OCI-LY3 (cell line): ENCODE measurements around the gene FARP1.

ENCODE experiments used
- H2AFZ ChIP-seq: fragments of 200-600, 300-600 bp; shearing (Covaris generic); 2 replicates; pipeline ENCODE4 v1.6.0; 2014; ENCODE audit warnings: antibody characterized with exemption, low read depth, low read length
- H3K27ac ChIP-seq: fragments of 200-600, 300-600 bp; sonication (generic); 2 replicates; pipeline ENCODE4 v1.5.1; 2014; ENCODE audit warnings: mild to moderate bottlenecking, low read length, moderate library complexity, mixed read lengths
- H3K27me3 ChIP-seq: fragments of 200-600, 300-600 bp; sonication (generic); 2 replicates; pipeline ENCODE4 v1.6.1; 2014; ENCODE audit warnings: low read depth, low read length, mixed read lengths
- H3K36me3 ChIP-seq: fragments of 200-600, 300-600 bp; sonication (generic); replicated peaks from 2 replicates; pipeline ENCODE3; 2014; ENCODE audit warnings: low read depth, low read length, mixed read lengths
- H3K4me1 ChIP-seq: fragments of 300-600, 200-600 bp; sonication (generic); 2 replicates; pipeline ENCODE4 v1.6.1; 2014; ENCODE audit warnings: low read length, mixed read lengths
- H3K4me2 ChIP-seq: fragments of 200-600, 300-600 bp; sonication (generic); 2 replicates; pipeline ENCODE4 v1.6.1; 2014; ENCODE audit warnings: low read length, mixed read lengths
- H3K4me3 ChIP-seq: fragments of 300-600, 200-600 bp; sonication (generic); 2 replicates; pipeline ENCODE4 v1.5.1; 2014; ENCODE audit warnings: antibody characterized with exemption, mild to moderate bottlenecking, low read length, moderate library complexity
- H3K79me2 ChIP-seq: fragments of 300-600, 200-600 bp; shearing (Covaris generic); 2 replicates; pipeline ENCODE4 v1.6.1; 2014; ENCODE audit warnings: mild to moderate bottlenecking, low read length, mixed read lengths
- H3K9ac ChIP-seq: fragments of 300-600, 200-600 bp; shearing (Covaris generic); 2 replicates; pipeline ENCODE4 v1.6.0; 2014; ENCODE audit warnings: mild to moderate bottlenecking, low read length, moderate library complexity
- H3K9me3 ChIP-seq: fragments of 200-600, 300-600 bp; shearing (Covaris generic); 2 replicates; pipeline ENCODE4 v1.6.1; 2014; ENCODE audit warnings: low read length, mixed read lengths; ENCODE audit not compliant: insufficient read depth
- H4K20me1 ChIP-seq: fragments of 200-600, 300-600 bp; sonication (generic); 2 replicates; pipeline ENCODE4 v1.6.1; 2016; ENCODE audit warnings: low read length, mixed read lengths; ENCODE audit not compliant: insufficient read depth
- CTCF ChIP-seq: fragments of 200-600, 300-600 bp; sonication (generic); IDR thresholded peaks from 2 replicates; pipeline ENCODE4 v1.5.1; 2014; ENCODE audit warnings: antibody characterized with exemption, low read length, low read depth
- EZH2phosphoT487 ChIP-seq: fragments of 200-600 bp; shearing (Covaris generic); IDR thresholded peaks from 2 replicates; pipeline ENCODE4 v1.6.1; 2018; ENCODE audit warnings: antibody characterized with exemption, mixed run types, low read depth

Gene FARP1

GRCh38 chr13:98358937-98359336 is 216.0 kb downstream of the FARP1 start:
- Histone ChIP-seq H3K9me3 (0 out of 2 replicates have a peak, but pooled peaks cover 5% of the 10 kb centered on the region), H2AFZ (no peak overlapping the region), H3K9ac (no peak overlapping the region), H3K4me2 (no peak overlapping the region), H3K79me2 (no peaks in the 10 kb centered on the region), H3K27ac (no peak overlapping the region), H3K36me3 (no peaks in the 10 kb centered on the region), H4K20me1 (no peaks in the 10 kb centered on the region), H3K4me3 (no peak overlapping the region), H3K4me1 (peaks cover 3% of the 10 kb centered on the region), H3K27me3 (no peaks in the 10 kb centered on the region)
- TF ChIP-seq CTCF (no peak), EZH2phosphoT487 (no peak)

GRCh38 chr13:98360545-98360944 is 217.7 kb downstream of the FARP1 start:
- Histone ChIP-seq H3K36me3 (no peaks in the 10 kb centered on the region), H3K79me2 (no peaks in the 10 kb centered on the region), H3K4me1 (no peaks in the 10 kb centered on the region), H3K9ac (no peak overlapping the region), H3K27ac (no peak overlapping the region), H3K4me3 (no peak overlapping the region), H3K4me2 (no peak overlapping the region), H3K9me3 (0 out of 2 replicates have a peak, but pooled peaks cover 5% of the 10 kb centered on the region), H3K27me3 (peaks cover 7% of the 10 kb centered on the region; the same call in 1 of the 2 replicates), H2AFZ (no peak overlapping the region), H4K20me1 (no peaks in the 10 kb centered on the region)
- no peak for TF ChIP-seq CTCF
- TF ChIP-seq EZH2phosphoT487 = no peak

GRCh38 chr13:98363326-98363725 is 220.4 kb downstream of the FARP1 start:
- no peaks in the 10 kb centered on the region for H3K36me3 ChIP-seq
- peaks cover 7% of the 10 kb centered on the region; the same call in 1 of the 2 replicates for H3K27me3 ChIP-seq
- H3K9ac ChIP-seq = no peak overlapping the region
- TF ChIP-seq EZH2phosphoT487 (no peak), CTCF (no peak)
- no peak overlapping the region for H3K4me2 ChIP-seq
- no peak overlapping the region for H3K27ac ChIP-seq
- no peaks in the 10 kb centered on the region for H4K20me1 ChIP-seq
- no peaks in the 10 kb centered on the region for H3K79me2 ChIP-seq
- H3K4me3 ChIP-seq = no peak overlapping the region
- no peaks in the 10 kb centered on the region for H3K4me1 ChIP-seq
- no peak overlapping the region for H2AFZ ChIP-seq
- H3K9me3 ChIP-seq = no peaks in the 10 kb centered on the region

GRCh38 chr13:98364179-98364578 is 221.3 kb downstream of the FARP1 start:
- no peaks in the 10 kb centered on the region for H4K20me1 ChIP-seq
- TF ChIP-seq CTCF (no peak), EZH2phosphoT487 (no peak)
- H3K4me3 ChIP-seq = no peak overlapping the region
- no peak overlapping the region for H3K4me2 ChIP-seq
- no peaks in the 10 kb centered on the region for H3K79me2 ChIP-seq
- no peaks in the 10 kb centered on the region for H3K9me3 ChIP-seq
- H3K9ac ChIP-seq = no peak overlapping the region
- H3K4me1 ChIP-seq = no peaks in the 10 kb centered on the region
- H3K36me3 ChIP-seq = no peaks in the 10 kb centered on the region
- H2AFZ ChIP-seq = no peak overlapping the region
- peaks cover 7% of the 10 kb centered on the region; the same call in 1 of the 2 replicates for H3K27me3 ChIP-seq
- H3K27ac ChIP-seq = no peak overlapping the region
